Middle frontal gyrus (tissue), 1 donor: ENCODE data around the gene MANEA.
"Not testable (repeated sequence)": the region's sequence is repeated elsewhere in the genome, so short reads cannot be mapped to it uniquely, and the experiment has no call there.

Experiments used
- DNase-seq: peaks from one replicate; pipeline ENCODE4 v3.0.0-alpha.2; 2015; ENCODE audit warnings: low spot score; ENCODE audit errors: extremely low spot score

MANEA gene

GRCh38 chr6:95577304-95578105, at the start of gene MANEA:
Gene MANEA (plus strand): TSS chr6:95577535. CDS start chr6:95586440, 8,905 bp downstream.
- DNase-seq, result peak; percentile 66

GRCh38 chr6:95529762-95530161, 47.6 kb upstream of the MANEA start:
- no peak for DNase-seq

DNA sequence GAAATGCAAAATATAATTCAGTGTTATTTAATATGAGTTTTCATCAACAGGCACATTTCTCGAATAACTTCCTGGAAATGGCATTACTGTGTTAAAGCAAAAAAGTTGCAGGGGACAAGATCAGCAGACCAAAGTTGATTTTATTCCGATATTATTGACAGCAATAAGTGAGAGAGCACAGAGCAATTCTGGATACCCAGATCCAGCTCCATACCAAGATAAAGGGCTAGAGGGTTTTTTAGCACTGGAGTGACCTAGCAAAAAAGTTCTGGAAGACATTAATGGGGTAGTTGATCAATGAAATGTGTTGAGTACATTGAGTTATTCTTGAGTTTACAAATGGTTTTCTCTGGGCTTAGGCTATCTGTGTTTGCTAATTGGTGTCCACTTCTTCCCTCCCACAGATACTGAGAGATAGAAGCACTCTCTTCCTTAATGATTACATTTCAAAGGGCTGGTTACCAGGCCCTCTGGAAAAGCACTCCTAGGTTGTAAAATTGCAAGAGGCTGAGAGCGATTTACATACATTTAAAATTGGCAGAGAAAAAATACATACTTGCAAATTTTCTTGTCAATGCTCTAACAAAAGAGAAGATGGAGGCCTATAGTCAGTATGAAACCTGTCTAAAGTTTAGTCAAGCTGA, 47.0 kb upstream of the MANEA start:
- no peak for DNase-seq

DNA sequence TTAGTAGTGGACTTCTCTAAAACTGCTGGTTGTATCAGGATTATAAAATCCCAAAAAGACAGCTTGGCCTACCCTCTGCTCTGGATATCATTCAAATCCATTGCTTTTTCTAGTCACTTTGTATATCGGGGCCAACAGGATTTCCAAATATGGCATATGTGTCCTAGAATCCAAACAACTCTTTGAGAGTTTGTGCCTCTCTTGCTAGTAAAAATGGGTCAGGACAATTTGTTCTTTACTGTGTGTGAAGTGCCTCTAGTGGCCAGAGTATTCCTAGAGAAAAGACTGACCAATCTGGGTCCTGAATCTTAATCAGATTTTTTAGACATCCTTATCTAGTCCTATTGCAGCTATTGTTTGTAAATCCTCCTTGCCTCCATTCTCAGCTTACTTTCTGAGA, 33.5 kb upstream of the MANEA start:
- DNase-seq, result no peak

DNA sequence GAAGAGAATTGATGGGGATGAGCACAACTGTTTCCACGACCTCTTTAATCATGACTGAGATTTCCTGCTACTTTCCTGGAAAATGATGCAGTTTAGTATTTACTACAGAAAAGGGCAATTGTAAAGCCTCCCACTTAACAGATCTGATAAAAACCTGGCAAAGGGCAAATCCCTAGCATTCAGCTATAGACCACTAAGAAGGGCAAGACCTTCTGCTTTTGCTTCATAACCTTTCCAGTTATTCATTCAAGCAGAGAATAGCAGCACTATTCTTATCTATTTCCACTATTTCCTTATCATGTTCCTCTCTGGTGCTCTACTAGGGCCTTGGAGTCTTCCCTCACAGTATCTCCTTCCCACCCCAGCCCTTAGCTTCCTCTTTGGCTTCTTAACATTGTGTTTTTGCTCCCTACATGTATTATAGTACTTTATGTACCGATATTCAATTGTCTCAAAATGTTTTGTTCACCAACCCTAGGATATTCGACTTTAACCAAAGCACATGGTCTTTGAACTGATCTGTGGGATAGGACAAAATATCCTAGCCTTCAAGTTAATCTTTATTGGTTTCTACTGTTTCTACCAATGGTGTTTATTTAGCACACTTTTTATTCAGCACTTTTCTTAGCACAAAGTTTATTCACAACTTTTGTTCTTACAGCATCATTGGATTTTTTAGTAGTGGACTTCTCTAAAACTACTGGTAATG, 32.7 kb upstream of the MANEA start:
- DNase-seq, result no peak

GRCh38 chr6:95545226-95545625, 32.1 kb upstream of the MANEA start:
- DNase-seq, result no peak

DNA sequence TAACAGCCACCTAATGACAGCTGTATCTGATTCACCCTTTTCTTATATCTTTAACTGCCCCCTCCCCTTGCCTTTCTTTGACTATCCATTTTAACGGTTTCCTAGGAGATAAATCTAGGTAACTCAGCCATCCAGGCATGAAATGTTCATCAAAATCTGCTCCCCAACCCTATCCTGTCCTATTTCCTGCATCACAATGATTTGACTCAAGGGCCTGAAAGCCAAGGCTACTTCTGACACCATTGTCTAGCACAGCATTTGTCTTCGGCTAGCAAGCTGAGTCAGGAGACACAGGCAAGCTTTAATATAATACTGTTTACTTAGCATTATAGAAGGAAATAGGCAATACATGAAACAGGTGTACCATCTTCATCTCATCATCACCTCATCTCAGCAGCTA, 31.6 kb upstream of the MANEA start:
- no peak for DNase-seq

GRCh38 chr6:95546148-95546547, 31.2 kb upstream of the MANEA start:
- no peak for DNase-seq

DNA sequence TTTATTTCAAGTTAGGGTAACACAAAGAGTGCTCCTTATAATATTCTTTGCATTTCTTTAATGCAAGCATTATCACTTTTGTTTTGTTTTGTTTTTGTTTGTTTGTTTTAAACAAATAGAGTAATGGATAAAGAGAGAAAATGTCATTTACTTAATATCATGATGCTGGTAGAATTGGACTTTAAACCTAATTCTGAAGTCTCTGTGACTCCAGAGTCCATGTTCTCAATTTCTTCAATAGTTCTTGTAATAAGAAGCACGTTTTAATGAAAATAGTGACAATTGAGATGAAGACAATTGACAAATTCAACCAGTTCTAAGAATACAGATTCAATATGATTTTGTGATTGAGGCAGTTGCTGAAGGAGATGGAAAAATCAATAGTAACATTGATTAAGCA, 30.3 kb upstream of the MANEA start:
- DNase-seq, result no peak

GRCh38 chr6:95548188-95548786, 29.0 kb upstream of the MANEA start:
- no peak for DNase-seq

DNA sequence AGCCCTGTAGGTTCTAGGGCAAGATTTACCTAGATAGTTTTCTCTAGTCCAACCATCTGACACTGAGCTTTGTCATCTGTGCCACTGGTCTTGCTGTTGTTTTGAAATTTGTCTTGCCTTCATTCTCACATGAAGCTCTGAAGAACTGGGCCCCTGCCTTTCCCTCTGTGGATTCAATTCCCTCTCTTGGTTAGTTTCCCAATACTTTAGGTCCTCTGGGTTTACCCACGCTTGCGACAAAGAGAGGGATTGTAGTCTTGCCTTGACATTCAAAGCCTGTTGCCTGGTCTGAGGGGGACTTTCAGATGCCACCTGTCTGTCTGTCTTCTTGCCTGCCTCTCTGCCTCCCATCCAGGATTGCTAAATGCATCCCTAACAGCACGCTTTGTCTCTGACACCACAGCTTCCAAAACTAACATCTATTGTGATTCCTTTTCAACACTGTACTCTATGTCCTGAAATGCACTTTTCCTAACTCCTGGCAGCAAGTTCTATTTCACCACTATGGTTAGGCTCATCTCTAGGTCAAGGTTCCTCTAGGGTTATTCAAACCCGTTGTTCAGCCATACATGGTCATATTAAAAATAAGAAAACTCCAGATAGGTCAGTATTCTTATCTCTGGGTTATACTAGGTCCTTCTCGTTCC, 25.5 kb upstream of the MANEA start:
- no peak for DNase-seq

DNA sequence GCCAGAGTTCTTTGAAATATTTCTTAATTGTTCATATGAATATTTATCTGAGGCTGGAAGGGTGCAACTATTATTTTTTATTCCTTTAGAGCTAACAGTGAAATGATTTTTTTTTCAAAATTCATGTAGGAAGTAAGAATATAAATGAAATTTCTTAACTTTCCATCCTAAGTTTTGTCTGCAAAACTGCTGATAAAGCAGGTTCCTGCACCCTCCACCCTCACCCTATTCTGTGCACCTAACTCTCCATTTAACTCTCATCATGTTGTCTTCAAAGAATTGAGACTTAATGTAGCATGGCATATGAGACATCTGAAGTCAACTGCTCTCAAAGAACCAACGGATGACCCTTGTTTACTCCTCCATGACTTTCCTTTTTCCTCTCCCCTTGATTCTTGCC, 23.5 kb upstream of the MANEA start:
- no peak for DNase-seq

- not testable (repeated sequence) for DNase-seq
These were observed 16.4 kb upstream of the MANEA start for GRCh38 chr6:95560956-95561355.

- no peak for DNase-seq
These were observed 7.8 kb upstream of the MANEA start for GRCh38 chr6:95569560-95569959.

DNA sequence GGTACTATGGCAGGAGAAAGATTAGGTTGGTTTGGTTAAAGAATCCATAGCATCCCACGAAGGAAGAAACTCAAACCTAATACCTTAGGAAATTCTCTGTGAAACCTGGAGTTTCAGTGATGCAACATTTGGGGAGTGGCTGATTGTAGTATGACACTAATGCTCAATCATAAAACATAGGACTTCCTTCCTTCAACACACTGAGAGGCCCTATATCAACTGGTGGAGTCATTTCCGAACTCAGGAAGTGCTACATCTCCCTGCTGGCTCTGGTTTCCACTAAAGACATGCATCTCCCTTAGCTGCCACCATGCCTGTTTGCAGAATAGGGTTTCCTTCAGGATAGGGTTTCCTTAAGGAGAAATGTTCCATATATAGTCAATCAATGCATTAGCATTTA, 5.2 kb upstream of the MANEA start:
- DNase-seq, result no peak

DNA sequence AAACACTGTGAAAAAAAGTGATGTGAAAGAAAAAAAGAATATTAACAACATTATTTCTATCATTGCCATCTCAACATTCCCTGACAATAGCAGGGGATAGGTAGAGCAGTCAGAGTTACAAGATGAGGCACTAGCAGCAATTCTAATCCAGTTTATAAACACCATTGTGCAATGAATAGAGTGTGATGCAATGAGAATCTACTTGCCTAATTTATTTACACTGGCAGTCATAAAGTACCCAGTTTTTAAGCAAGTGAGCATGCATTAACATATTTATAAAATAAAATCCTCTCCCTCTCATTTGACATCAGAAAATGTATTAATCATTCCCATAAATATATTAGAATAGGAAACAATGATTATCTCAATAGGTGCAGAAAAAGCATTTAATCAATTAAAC, 2.5 kb upstream of the MANEA start:
- no peak for DNase-seq

DNA sequence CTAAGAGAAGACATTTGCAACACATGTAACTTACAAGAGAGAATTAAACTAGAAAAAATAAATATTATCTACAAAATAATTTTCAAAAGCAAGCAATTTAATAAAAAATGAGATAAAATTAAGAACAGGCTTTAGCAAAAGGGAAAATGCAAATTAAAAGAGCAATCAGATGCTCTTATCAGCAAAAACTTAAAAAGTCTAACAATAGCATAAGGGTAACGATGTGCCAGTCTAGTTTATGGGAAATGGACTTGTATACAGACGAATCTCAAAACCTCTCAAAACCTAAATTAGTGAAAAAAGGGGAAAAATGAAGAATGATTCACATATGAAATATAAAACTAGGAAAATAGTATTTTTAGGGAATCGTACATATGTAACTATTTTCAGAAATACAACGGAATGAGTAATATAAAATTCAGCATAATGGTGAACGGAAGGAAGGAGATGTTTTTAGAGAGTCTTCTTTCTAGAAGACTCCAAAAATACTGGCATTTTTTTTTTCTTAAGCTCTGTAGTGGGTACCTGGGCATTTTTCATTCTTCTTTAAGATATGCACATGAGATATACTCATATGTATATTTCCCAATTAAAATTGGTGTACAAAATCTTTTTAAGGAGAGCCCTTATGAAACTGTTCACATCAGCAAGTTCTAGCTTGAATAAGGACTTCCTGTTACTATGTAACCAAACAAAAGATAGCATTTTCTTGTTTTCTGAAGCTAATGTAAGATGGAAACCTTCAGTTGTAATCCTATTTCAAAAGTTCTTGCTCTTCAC, 927 bp upstream of the MANEA start:
- no peak for DNase-seq

GRCh38 chr6:95576998-95577303, 384 bp upstream of the MANEA start:
- DNase-seq, result no peak

- DNase-seq, result no peak
These were observed 723 bp downstream of the MANEA start for GRCh38 chr6:95578106-95578410.

DNA sequence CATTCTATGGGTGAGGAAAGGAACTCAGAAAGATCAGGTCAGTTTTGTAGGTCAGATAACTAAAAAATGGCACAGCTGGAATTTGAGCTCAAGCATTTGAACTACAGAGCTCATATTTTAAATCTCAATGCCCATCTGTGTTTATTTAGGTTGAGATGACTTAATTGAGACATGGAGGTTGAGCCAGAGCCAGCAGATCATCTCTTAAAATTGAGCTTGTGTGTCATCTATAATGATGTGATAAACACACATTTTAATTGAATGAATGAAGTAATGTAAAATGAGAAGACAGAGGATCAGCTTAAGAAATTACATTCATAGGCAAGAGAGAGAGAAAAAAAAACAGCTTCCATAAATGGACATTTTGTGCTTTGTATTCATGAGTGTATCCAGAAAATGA, 3.7 kb downstream of the MANEA start:
- no peak for DNase-seq

DNA sequence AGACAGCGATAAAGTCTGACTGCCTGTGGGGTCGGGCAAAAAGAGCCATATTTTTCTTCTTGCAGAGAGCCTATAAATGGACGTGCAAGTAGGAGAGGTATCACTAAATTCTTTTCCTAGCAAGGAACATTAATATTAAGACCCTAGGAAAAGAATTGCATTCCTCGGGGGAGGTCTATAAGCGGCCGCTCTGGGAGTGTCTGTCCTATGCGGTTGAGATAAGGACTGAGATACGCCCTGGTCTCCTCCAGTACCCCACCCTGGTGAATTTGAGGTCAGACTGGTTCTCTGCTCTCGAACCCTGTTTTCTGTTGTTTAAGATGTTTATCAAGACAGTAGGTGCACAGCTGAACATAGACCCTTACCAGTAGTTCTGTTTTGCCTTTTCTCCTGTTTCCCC, 6.9 kb downstream of the MANEA start:
- not testable (repeated sequence) for DNase-seq
